Neutrophil (primary cell): ENCODE results near the gene GRK3.
"Not testable (repeated sequence)": the region's sequence is repeated elsewhere in the genome, so short reads cannot be mapped to it uniquely, and the experiment has no call there.

Experiments used
- H3K27ac ChIP-seq: fragments of 200-600 bp; sonication (generic); 2 replicates; pipeline ENCODE4 v1.5.1; 2016; ENCODE audit warnings: mild to moderate bottlenecking, moderate library complexity
- H3K27me3 ChIP-seq: fragments of 200-600 bp; sonication (generic); 2 replicates; pipeline ENCODE4 v1.6.0; 2016; ENCODE audit warnings: mild to moderate bottlenecking
- H3K36me3 ChIP-seq: fragments of 200-600 bp; sonication (generic); 2 replicates; pipeline ENCODE4 v1.5.1; 2017
- H3K4me1 ChIP-seq, 2 experiments: fragments of 200-600 bp in 1 of 2; sonication (generic) in 1 of 2; 1 replicate in 1 of 2; 2 replicates in 1 of 2; pipeline versions ENCODE4 v1.5.1 to v1.6.1; 2013 to 2016; ENCODE audit warnings: low read depth in 1 of 2, low read length in 1 of 2, mild to moderate bottlenecking in 1 of 2, moderate library complexity in 1 of 2; ENCODE audit not compliant: control insufficient read depth in 1 of 2, insufficient read depth in 1 of 2
- H3K4me3 ChIP-seq, 2 experiments: fragments of 200-600 bp in 1 of 2; sonication (generic) in 1 of 2; 1 replicate in 1 of 2; 2 replicates in 1 of 2; pipeline ENCODE4 v1.5.1; 2013 to 2016; ENCODE audit warnings: low read depth in 1 of 2, low read length in 1 of 2, mild to moderate bottlenecking in 1 of 2, moderate library complexity in 1 of 2
- H3K9me3 ChIP-seq: fragments of 200-600 bp; sonication (generic); 2 replicates; pipeline ENCODE4 v1.5.1; 2016
- TF ChIP-seq, protein P1 (sequence below): fragments of 200-600 bp; sonication (generic); IDR thresholded peaks from 2 replicates; pipeline ENCODE4 v1.5.1; 2016; ENCODE audit warnings: antibody characterized with exemption

The GRK3 gene

DNA sequence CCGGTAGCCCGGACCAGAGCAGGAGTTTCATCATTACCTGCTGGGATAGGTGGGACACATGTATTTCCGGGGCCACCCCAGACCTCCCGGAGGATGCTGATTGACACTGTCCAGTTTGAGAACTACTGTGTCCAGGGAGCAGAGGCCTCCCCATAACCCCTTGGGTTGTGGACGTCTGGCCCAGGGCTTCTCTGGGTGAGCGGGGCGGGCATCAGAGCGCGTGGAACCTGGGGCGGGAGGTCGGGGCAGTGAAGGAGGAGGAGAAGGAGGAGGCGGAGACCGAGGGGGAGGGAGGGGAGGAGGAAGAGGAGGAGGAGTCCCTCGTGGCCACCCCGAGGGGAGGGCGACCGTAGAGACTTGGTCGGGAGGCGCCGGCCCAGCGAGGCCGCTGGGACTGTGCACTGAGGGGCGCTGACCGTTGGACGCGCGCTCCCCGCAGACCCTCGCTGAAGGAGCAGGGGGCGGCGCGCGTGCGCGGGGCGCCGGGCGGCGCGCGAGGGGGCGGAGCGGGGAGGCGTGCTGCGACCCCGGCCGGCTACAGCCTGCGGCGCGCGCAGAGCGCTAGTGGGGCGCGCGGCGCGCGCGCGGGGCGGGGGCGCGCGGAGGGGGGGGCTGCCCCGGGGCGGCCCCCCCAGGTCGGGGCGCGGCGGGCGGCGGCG, at the start of gene GRK3:
GRK3 (plus strand) TSS at position 356 of the 659 bp plus-strand sequence. CDS start 366 bp downstream, outside the sequence.
- TF ChIP-seq, protein P1, sequence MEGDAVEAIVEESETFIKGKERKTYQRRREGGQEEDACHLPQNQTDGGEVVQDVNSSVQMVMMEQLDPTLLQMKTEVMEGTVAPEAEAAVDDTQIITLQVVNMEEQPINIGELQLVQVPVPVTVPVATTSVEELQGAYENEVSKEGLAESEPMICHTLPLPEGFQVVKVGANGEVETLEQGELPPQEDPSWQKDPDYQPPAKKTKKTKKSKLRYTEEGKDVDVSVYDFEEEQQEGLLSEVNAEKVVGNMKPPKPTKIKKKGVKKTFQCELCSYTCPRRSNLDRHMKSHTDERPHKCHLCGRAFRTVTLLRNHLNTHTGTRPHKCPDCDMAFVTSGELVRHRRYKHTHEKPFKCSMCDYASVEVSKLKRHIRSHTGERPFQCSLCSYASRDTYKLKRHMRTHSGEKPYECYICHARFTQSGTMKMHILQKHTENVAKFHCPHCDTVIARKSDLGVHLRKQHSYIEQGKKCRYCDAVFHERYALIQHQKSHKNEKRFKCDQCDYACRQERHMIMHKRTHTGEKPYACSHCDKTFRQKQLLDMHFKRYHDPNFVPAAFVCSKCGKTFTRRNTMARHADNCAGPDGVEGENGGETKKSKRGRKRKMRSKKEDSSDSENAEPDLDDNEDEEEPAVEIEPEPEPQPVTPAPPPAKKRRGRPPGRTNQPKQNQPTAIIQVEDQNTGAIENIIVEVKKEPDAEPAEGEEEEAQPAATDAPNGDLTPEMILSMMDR: no peak
- Histone ChIP-seq H3K27ac (peak within 1 kb of the TSS; percentile 74), H3K27me3 (peaks cover 24% of the 10 kb centered on the region), H3K36me3 (no peaks in the 10 kb centered on the region), H3K4me3 (peak within 1 kb of the TSS; percentile 66 to 76), H3K4me1 (peaks cover 42 to 43% of the 10 kb centered on the region in 2 experiments), H3K9me3 (no peaks in the 10 kb centered on the region)

- Histone ChIP-seq H3K27me3 (no peaks in the 10 kb centered on the region), H3K4me3 (no peak overlapping the region), H3K9me3 (no peaks in the 10 kb centered on the region), H3K4me1 (no peaks in the 10 kb centered on the region), H3K27ac (no peak overlapping the region), H3K36me3 (no peaks in the 10 kb centered on the region)
- TF ChIP-seq, protein P1: no peak
These were observed 46.3 kb upstream of the GRK3 start for GRCh38 chr22:25518000-25518663.

DNA sequence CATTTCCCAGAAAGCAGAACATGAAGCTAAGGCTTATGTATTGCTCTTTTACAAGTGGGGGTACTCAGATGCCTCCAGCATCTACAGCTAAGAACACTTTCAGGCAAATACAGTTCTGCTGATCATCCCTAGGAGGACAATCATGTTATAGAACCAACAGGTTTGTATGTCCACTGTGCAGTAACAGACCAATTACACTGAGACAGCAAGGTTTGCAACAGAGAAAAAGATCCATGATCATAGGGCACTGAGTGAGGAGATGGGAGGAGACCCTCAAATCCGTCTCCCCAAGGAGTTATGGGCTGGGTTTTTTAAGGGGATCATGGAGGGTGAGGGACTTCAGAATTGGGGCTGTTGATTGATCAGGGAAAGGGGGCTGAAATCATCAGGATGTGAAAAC, 39.1 kb upstream of the GRK3 start:
- Histone ChIP-seq H3K27ac (no peak overlapping the region), H3K4me1 (no peaks in the 10 kb centered on the region), H3K4me3 (no peak overlapping the region), H3K9me3 (no peaks in the 10 kb centered on the region), H3K27me3 (no peaks in the 10 kb centered on the region), H3K36me3 (no peaks in the 10 kb centered on the region)
- TF ChIP-seq, protein P1: no peak

GRCh38 chr22:25525804-25526584, 38.5 kb upstream of the GRK3 start:
- H3K36me3 ChIP-seq, H3K27me3 ChIP-seq, H3K4me1 ChIP-seq, H3K9me3 ChIP-seq, H3K27ac ChIP-seq, H3K4me3 ChIP-seq: not testable (repeated sequence)

DNA sequence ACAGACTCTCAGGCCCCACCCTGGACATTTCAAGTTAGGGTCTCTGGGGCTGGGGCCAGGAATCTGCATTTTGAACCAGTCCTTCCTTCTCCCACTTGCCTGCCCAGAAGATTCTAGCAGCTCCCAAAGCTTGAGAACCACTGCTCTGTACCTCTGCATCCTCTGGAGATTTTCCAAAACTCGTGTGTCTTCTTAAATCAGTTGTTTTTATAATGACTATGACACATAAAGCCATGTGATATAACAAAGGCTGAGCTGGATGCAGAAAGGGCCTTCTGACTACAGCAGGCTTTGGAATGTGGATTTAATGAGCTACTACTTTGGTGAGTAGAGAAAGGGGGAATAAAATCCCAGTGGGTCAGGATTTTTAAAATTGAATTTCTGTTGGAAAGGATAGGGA, 37.5 kb upstream of the GRK3 start:
- H3K27ac ChIP-seq, H3K36me3 ChIP-seq, H3K4me1 ChIP-seq, H3K4me3 ChIP-seq, H3K27me3 ChIP-seq, H3K9me3 ChIP-seq: not testable (repeated sequence)

DNA sequence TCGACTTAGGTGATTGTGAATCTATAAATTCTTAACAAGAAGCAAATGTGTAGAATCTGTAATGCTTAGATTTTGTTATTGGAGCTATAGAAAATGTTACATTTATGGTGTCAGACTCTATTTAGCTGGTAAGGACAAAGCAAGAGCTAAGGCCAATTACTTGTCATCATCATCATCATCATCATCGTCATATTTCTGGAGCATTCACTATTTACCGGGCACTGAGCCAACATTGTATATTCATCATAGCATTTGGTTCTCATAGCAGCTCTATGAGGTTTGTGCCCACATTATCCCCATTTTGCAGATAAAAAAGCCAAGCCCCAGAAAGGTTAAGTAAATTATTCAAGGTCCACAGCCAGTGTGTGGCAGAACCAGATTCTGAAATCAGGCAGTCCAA, 36.4 kb upstream of the GRK3 start:
- H3K9me3 ChIP-seq, H3K27me3 ChIP-seq, H3K27ac ChIP-seq, H3K36me3 ChIP-seq, H3K4me3 ChIP-seq, H3K4me1 ChIP-seq: not testable (repeated sequence)

DNA sequence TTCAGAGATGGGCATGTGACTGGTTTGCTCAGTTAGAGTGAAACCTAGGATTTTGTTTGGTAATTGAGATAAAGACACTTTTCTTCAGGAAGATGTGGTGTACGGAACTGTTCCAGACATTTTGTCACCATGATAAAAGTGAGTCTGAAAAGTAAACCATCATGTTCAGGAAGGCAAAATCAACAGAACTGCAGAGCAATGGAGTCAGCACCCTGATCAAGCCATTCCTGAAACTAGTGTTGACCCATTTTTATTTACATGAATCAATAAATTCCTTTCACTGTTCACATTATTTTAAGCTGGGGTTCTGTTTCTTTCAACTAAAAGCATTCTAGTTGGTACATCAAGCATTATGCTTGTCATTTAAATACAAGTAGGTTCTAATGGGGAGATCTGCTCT, 35.4 kb upstream of the GRK3 start:
- not testable (repeated sequence) for H3K27ac ChIP-seq

GRCh38 chr22:25529541-25530137, 34.8 kb upstream of the GRK3 start:
- H3K4me3 ChIP-seq, H3K27me3 ChIP-seq, H3K27ac ChIP-seq, H3K36me3 ChIP-seq, H3K9me3 ChIP-seq, H3K4me1 ChIP-seq: not testable (repeated sequence)

More for the DNA sequence above, 35.4 kb upstream of the GRK3 start:
- not testable (repeated sequence) for H3K9me3 ChIP-seq, H3K36me3 ChIP-seq, H3K4me3 ChIP-seq, H3K27me3 ChIP-seq, H3K4me1 ChIP-seq

DNA sequence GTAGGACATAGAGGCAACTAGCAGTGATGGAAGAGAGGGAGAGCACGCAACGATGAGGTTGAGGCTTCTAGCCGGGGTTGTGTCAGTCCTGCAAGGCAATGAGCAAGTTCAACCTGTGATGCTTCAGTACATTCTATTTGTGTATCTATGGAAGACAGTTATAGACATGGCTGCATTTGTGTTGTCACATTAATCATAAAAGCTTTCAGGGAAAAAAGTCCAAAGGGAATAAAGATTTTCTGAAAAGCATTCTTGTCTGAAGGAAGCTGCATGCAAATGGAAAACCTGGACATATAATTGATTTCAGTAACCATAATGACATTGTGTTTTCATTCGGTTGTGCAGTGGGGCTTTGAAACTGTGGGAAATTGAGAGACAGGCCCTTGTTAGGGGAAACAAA, 32.8 kb upstream of the GRK3 start:
- not testable (repeated sequence) for H3K4me3 ChIP-seq, H3K27ac ChIP-seq, H3K36me3 ChIP-seq, H3K4me1 ChIP-seq, H3K9me3 ChIP-seq, H3K27me3 ChIP-seq
